HG03025 (cell line): Measurements from ENCODE around the gene ASB16.
A peak's percentile ranks its signal among the peaks of the same experiment; 100 is the strongest.

Experiments
- ATAC-seq: cut with Tn5 transposase; IDR thresholded peaks from one replicate; pipeline ENCODE4 v1.9.1; 2021; ENCODE audit warnings: mild to moderate bottlenecking, moderate library complexity; ENCODE audit not compliant: unreplicated experiment, low FRiP score

Gene ASB16

GRCh38 chr17:44187131-44187899, 16.8 kb downstream of the ASB16 start:
- peak; percentile 45 for ATAC-seq

- ATAC-seq = no peak
Measured at GRCh38 chr17:44188576-44189403, 18.3 kb downstream of the ASB16 start.

- ATAC-seq = no peak
Measured at GRCh38 chr17:44190481-44190880, 20.0 kb downstream of the ASB16 start.

GRCh38 chr17:44191369-44191768, 20.9 kb downstream of the ASB16 start:
- ATAC-seq = no peak

- ATAC-seq = no peak
Measured at GRCh38 chr17:44191941-44192496, 21.5 kb downstream of the ASB16 start.

- no peak for ATAC-seq
Measured at GRCh38 chr17:44192750-44193149, 22.2 kb downstream of the ASB16 start.

- no peak for ATAC-seq
Measured at GRCh38 chr17:44193326-44194084, 23.0 kb downstream of the ASB16 start.

- no peak for ATAC-seq
Measured at GRCh38 chr17:44197107-44197506, 26.6 kb downstream of the ASB16 start.

GRCh38 chr17:44197980-44198720, 27.6 kb downstream of the ASB16 start:
- ATAC-seq = no peak

GRCh38 chr17:44198721-44199552, 28.4 kb downstream of the ASB16 start:
- ATAC-seq = peak; percentile 18

GRCh38 chr17:44199553-44200477, 29.3 kb downstream of the ASB16 start, which contains the start of gene ATXN7L3:
ATXN7L3 (minus strand) TSS chr17:44199884; CDS start chr17:44198070, 1,814 bp downstream.
- ATAC-seq = peak; percentile 50

GRCh38 chr17:44200478-44201155, 30.1 kb downstream of the ASB16 start:
- peak; percentile 2 for ATAC-seq

- no peak for ATAC-seq
Measured at GRCh38 chr17:44202756-44203155, 32.3 kb downstream of the ASB16 start.

GRCh38 chr17:44203731-44204440, 33.4 kb downstream of the ASB16 start:
- ATAC-seq = no peak

- ATAC-seq = no peak
Measured at GRCh38 chr17:44204441-44204882, 34.0 kb downstream of the ASB16 start.

- no peak for ATAC-seq
Measured at GRCh38 chr17:44205962-44206824, 35.7 kb downstream of the ASB16 start.
